Fibroblast of skin of abdomen (primary cell): ENCODE results near the gene HTRA3.
"Not testable (repeated sequence)": the region's sequence is repeated elsewhere in the genome, so short reads cannot be mapped to it uniquely, and the experiment has no call there.

Experiments
- DNase-seq: peaks from one replicate; pipeline ENCODE4 v3.0.0-alpha.2; 2013

Gene HTRA3

DNA sequence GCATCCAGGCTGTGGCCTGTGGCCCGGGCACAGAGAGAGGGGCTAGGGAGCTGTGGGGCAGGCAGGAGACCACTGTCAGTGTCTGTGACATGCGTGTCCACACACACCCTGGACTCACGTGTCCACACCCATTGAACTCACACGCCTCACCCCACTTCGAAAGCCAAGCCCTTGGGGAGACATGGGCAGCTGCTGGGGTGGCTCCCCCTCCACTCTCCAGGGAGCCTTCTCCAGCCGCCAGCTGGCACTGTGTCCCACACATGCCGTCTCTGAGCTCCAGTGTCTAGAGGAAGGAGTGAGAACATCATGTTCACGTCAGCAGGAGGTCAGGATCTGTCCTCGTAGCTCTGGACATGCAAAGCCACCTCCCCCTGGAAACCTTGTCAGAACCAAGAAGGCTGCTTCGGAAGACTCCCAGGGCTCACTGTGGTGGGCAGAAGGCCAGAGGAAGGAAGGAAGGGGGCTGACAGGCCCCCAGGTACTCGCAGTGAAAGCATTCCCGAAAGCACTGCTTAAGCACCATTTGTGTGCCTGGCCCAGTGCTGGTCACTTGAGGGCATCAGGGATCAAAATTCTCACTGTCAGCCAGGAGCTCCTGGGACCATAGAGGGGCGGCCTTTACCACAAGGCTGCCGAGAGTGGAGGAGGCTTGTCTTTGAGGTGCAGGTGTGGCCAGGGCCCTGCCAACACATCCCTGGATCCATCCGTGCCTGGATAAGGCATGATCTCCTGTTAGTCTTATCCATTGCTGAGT, 61.4 kb downstream of the HTRA3 start:
- no peak for DNase-seq

DNA sequence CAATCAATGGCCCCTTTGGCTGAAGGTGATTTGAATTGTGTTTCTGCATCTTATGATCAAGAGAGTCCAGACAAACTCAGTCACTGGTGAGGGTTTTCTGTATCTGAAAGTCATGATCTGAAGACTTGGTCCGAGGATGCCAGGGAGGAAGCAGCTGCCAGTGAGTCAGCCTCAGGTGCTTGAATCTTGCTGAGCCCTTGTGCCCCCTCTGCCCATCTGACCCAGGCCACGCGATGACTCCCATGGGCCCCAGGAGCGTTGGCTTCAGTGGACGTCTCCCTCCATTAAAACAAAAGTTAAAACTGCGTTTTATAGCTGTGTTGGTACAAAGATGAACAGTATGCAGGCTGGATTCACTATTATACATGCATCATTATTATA, 62.0 kb downstream of the HTRA3 start:
- DNase-seq: no peak

DNA sequence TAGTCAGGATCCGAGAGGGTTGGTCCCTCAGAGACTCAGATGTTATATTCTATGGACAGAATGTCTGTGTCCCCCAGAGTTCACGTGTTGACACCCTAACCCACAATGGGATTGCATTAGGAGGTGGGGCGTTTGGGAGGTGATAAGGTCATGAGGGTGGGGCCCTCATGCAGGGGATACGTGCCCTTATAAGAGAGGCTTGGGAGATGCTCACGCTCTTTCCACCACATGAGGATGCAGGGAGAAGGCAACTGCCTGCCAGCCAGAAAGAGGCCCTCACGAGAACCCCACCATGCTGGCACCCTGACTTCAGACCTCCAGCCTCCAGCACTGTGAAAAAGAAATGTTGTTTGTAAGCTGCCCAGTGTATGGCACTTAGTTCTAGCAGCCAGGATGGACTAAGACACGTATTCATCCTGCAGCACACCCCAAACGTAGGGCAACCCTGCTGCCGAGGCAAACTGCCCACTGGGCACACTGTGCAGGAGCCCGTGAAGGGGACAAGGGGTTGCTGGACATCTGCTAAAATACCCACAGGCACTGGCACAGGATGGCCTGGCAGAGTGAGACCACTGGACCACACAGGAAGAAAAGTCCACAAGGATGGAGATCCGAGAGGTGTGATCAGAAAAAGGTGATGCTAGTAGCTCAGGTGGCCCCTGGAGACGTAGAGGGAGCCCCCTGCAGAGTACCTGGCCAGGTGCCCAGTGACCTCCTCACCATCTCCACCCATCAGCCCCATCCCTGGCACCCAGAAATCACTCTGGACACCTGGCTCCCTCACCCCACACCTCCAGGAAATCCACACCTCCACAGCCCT, 62.7 kb downstream of the HTRA3 start:
- DNase-seq: no peak

DNA sequence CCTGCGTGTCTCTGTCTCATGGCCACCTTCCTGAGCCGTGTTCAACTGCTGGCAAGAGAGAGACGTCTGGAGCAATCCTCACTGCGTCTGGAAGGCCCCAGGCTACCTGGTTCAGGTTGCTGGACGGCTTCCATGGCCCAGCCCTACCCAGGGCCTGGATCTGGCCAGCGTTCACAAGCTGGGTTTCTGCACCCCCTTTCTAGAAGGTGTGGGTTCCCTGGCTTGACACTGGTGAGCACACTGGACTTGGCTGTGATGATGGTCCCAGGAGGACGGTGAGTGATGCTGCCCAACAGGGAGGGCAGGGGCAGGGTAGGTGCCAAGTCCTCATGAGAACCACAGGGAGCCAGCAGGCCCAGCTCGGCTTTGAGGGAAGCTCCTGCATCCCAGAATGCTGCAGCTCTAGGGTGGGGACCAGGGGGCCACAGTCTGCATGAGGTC, 63.4 kb downstream of the HTRA3 start:
- DNase-seq: no peak

DNA sequence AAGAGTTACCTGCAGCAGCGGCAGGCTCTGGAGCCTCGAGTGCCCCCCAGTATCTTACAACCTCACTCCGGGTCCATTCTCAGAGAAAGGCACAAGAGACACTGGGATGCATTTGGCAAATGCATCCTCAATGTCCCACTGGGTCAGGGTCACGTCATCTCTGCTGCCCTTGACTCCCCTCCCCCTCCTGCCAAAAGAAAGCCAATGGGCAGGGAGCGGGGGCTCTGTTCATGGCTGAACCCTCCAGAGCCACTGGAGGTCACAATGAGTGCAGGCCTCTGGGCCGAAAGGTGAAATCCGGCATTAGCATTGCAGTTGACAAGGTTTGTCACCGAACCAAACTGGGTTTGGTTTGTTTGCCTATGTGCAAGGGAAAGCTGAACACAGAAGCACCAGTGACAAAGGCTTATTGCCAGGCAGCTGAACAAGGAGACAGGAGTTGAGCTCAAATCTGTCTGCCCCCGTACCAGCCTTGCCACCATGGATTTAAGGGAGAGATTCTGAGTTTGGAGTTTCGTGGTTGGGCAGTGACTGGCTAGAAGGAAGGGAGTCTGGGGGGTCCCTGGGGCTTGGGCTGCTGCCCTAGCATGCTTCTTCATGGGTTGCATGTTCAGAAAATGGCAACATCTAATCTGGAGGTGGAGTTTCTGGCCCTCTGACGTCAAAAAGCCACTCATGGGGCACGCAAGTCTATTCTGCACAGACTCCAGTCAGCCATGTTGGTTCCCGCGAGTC, 64.3 kb downstream of the HTRA3 start:
- no peak for DNase-seq

GRCh38 chr4:8334786-8335460, 65.4 kb downstream of the HTRA3 start:
- DNase-seq: no peak

- DNase-seq: no peak
Observed at GRCh38 chr4:8335848-8336247, 66.3 kb downstream of the HTRA3 start.

- DNase-seq: peak; percentile 33
Observed at GRCh38 chr4:8336412-8337075, 67.0 kb downstream of the HTRA3 start.

- DNase-seq: peak; percentile 10
Observed at GRCh38 chr4:8338351-8338961, 68.9 kb downstream of the HTRA3 start.

GRCh38 chr4:8340781-8341241, 71.3 kb downstream of the HTRA3 start:
- DNase-seq: no peak

DNA sequence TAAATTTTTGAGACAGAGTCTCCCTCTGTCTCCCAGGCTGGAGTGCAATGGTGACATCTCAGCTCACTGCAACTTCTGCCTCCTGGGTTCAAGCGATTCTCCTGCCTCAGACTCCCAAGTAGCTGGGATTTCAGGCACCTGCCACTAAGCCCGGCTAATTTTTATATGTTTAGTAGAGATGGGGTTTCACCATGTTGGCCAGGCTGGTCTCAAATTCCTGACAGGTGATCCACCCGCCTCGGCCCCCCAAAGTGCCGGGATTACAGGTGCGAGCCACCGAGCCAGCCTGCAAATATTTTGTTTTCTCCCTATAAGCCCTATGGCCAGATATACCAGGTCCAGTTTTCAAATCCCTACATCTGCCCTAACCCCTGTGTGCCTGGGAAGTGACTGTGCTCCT, 71.7 kb downstream of the HTRA3 start:
- DNase-seq: not testable (repeated sequence)

- no peak for DNase-seq
Observed at GRCh38 chr4:8341691-8342090, 72.1 kb downstream of the HTRA3 start.

DNA sequence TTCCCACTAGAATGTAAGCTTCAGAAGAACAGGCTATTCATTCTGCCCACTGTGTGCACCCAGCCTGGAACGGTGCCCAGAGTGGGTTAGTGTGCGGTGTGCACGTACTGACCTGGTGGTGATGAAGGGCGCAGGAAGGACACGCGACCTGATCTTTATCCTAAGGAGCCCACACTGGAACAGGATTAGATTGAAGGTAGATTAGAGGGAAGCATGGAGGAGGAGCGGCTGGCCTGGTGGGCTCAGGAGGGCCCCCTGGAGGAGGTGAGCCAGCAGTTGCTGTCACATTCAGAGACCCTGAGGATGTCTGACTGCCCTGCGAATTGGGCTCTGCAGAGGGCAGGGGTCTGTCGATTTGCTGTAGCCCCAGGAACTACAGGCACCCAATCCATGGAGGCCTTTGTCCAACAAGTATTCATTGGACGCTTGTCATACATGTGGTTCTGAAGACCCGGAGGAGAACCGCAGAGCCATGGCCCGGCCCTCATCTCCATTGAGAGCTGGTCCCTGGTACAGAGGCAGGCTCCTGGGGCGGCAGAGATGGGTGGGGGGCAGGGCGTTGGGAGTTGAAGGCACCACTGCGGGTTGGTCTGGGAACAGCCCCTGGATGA, 73.2 kb downstream of the HTRA3 start:
- DNase-seq: no peak

GRCh38 chr4:8343262-8343966, 73.9 kb downstream of the HTRA3 start:
- DNase-seq: no peak

DNA sequence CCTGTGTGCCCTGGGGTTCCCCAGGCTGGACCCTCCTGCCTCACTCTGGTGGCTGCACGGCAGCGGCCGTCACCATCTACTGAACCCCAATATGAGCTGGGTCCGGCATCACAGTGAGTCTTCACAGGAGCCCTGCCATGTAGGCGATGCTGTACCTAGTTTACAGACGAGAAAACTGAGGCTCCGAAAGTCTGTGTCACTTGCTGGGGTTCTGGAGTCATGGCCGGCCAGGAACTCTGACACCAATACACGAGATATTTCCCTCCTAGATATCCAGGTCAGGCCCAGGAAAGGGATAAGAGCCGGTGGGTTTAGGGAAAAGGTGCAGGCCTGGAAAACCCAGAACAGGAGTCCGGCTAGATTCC, 74.4 kb downstream of the HTRA3 start:
- no peak for DNase-seq

GRCh38 chr4:8344377-8344776, 74.8 kb downstream of the HTRA3 start:
- no peak for DNase-seq

GRCh38 chr4:8345053-8345945, 75.7 kb downstream of the HTRA3 start:
- no peak for DNase-seq

DNA sequence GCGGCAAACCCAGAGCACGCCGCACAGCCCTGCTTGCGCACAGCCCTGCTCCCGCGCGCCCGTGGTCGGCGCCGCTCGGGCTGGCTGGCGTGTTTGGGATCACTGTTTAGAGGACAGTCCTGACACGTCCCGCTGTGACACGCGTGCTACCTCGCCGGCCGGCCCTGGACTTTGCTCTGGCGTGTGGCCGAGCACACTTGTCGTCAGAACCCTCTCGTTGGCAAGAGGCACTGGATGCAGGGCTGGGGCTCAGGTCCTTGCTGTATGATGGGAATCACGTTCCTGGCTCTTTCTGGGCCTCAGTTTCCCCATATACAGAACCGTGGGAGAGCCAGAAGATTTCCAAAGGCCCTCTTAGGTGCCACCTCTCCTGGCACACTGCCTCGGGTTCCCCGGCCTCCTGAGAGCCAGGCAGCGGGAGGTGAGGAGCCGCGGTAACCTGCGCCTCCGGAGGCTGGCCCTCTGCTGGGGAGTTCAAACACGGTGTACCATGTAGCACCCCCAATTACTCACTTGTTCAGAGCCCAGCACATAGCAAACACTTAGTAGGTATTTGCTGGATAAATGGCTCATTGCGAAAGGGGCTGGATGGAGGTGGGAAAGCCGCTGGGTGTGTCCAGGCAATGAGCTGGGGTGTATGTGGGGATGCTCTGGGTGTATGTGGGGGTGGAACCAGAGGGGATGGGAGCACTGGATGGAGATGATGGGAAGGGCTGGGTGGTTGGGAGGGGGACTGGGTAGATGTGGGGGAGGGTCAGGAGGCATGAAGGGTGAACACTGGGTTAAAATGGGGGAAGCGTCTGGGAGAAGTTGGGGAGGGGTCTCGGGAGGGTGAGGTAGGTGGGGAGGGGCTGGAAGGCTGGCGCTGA, 76.6 kb downstream of the HTRA3 start:
- DNase-seq: no peak
